NCI-H1694 treated with DMSO at 0.1 percent for 48 hours (cell line): Measurements from ENCODE around the gene HIP1.
"Not testable (repeated sequence)": the region's sequence is repeated elsewhere in the genome, so short reads cannot be mapped to it uniquely, and the experiment has no call there.

ENCODE experiments used
- DNase-seq: peaks from one replicate; lab custom pipeline; 2025; lab: John Stamatoyannopoulos, UW

HIP1 gene

DNA sequence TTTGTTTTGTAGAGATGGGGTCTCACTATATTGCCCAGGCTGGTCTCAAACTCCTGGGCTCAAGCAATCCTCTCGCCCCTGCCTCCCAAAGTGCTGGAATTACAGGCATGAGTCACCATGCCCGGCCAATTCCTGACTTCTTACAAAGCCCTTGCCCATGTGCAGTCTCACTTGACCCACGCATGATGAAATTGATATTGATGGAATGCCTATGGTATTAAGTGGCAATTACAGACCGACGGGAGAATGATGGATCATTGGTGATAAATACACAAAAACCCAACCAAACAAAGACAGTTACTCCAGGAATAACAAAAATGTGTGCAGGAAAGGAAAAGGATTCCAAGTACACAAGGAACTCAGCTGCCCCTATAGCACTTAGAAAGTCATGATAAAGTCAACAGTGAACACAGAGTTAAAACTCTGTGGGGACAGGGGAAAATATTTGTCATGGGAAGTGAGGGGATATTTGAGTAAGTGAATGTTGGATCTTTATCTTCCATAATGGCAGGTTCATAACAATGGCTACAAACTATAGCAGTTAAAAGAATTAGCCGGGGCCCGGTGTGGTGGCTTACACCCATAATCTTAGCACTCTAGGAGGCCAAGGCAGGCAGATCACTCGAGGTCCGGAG is 21.6 kb downstream of the HIP1 start:
- DNase-seq: no peak

GRCh38 chr7:75715864-75716263 is 22.9 kb downstream of the HIP1 start:
- no peak for DNase-seq

DNA sequence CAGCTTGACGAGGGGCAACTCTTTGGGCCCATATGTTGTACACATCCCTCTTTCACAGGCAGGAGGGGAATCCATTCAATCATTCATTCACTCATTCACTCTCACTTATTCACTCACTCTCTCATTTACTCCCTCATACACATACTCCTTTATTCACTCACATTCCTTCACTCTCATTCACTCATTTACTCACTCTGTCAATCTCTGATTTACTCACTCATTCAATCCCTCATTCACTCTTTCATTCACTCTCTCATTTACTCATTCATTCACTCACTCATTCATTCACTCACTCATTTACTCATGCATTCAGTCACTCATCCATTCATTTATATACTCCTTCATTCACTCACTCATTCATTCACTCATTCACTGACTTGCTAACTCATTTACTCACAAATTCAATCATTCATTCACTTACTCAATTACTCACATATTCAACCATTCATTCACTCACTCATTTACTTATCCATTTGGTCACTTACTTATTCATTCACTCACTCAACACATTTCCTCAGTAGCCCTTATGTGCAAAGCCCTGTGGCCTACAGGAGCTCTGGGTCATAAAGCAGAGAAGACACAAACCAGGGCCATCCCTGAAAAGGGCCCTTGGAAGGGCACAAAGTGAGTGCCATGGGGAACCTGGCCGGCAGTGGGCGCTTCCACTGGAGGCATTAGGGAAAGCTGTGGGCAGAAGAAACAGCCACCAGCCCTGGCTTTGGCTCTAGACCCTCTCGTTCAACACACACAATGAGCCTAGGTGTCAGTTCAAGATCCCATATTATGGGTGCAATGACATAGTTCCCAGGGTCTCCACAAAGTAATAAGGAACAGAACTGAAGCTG is 26.0 kb downstream of the HIP1 start:
- no peak for DNase-seq

DNA sequence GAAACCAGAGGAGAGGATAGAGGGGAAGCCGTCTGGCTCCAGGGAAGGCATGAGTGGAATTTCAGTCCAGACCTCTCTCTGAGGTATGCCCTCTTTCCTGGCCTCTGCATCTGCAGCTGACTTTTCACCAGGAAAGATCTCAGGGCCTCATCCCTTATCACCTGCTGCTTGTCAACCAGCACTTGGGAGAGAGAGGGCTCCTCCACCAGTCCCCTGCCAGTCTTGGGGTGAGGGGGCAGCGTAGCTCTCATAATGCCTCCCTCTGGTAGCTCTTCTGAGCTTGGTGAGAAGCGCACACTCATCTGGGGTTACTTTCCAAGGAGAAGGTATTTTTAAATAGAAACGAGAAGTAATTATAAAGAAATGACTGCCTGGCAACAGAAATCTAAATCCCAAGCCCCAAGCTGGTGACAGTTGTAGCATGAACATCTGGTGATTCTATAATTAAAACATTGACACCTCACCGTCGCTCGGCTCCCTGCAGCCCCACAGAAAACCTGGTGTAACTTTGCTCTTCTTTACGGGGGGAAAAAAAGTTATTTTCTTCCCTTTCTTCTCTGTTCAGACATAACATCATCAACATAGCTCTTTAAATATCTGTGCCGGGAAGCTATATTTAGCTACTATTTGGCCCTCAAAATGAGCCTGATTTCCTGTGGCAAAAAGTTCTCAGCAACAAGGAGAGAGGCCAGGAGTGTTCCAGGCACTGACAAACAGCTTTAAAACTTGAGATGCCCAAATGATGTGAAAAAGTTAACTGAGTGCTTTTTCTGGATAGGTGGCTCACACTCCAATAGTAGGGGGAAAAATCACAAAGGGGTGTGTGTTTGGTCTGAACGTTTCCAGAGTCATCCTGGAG is 26.9 kb downstream of the HIP1 start:
- peak; percentile 9 for DNase-seq

DNA sequence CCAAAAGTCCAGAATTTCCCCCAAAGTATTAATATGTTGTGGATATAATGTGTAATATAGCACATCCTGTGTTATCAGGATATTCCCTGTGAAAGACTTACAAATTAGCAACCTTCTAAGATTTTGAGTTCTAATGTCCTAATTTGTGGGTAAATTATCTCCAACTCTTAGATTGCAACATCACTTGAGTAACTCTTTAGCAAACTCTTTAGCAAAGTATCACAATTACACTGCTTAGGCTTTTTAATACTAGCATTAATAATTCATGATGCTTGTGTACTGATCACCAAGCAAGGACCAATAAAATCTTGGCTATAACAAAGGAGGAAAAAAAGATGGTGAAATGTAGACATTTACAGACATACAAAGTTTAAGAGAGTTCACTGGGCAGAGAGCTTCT is 27.7 kb downstream of the HIP1 start:
- DNase-seq: no peak

DNA sequence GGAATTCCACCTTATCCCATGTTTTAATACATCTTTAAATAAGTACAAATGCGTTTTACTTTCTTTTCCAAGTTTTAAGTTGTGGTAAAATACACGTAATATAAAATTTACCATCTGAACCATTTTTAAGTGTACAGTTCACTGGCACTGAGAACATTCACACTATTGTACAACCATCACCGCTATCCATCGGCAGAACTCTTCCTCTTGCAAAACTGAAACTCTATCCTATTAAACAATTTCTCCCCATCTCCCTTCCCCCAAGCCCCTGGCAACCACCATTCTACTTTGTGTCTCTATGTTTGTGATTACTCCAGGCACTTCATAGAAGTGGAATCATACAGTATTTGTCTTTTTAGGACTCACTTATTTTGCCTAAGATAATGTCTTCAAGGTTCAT is 33.8 kb downstream of the HIP1 start:
- no peak for DNase-seq

DNA sequence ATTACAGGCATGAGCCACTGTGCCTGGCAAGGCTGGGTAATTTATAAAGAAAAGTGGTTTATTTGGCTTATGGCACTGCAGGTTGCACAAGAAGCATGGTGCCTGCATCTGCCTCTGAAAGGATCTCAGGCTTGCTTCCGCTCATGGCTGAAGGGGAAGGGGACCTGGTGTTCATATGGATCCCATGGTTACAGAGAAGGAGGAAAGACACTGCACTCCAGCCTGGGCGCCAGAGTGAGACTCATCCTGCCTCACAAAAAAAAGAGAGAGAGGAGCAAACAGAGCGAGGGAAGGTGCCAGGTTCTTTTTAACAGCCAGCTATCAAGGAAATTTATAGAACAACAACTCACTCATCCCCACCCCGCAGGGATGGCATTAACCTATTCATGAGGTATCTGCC is 36.2 kb downstream of the HIP1 start:
- DNase-seq: no peak

DNA sequence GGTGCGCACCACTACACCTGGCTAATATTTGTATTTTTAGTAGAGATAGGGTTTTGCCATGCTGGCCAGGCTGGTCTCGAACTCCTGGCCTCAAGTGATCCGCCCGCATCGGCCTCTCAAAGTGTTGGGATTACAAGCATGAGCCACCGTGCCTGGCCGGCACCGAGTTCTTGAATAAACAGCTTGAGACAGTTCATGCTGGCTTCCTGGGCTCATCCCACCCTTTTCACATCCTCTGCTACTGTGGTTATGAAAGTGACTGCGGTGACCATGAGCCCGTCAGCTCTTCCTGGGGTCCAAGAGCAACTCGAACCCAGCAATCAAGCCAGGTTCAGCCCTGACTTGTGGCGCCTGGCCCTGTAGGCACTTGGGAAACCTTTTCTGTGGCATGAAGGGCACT is 38.7 kb downstream of the HIP1 start:
- no peak for DNase-seq

- no peak for DNase-seq
Observed at GRCh38 chr7:75698358-75698757, 40.4 kb downstream of the HIP1 start.

- no peak for DNase-seq
Observed at GRCh38 chr7:75696263-75697037, 42.3 kb downstream of the HIP1 start.

- DNase-seq: peak; percentile 75
Observed at GRCh38 chr7:75694638-75695399, 43.9 kb downstream of the HIP1 start.

DNA sequence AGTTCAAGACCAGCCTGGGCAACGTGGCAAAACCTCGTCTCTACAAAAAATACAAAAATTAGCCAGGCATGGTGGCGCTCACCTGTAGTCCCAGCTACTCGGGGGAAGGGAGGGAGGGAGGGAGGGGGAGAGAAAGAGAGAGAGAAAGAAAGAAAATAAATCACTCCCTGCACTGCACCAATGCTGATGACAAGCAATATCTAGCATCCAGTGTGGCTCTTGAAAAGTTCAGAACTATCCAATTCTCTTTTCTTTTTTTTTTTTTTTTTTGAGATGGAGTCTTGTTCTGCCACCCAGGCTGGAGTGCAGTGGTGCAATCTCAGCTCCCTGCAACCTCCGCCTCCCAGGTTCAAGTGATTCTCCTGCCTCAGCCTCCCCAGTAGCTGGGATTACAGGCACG is 45.1 kb downstream of the HIP1 start:
- not testable (repeated sequence) for DNase-seq

- no peak for DNase-seq
Observed at GRCh38 chr7:75691793-75692543, 46.8 kb downstream of the HIP1 start.

- no peak for DNase-seq
Observed at GRCh38 chr7:75690121-75690523, 48.6 kb downstream of the HIP1 start.

GRCh38 chr7:75689246-75690099 is 49.3 kb downstream of the HIP1 start:
- DNase-seq: no peak

- DNase-seq: peak; percentile 17
Observed at GRCh38 chr7:75688200-75689136, 50.3 kb downstream of the HIP1 start.

- DNase-seq: no peak
Observed at GRCh38 chr7:75687246-75688088, 51.3 kb downstream of the HIP1 start.
